22Rv1 (cell line): ENCODE results near the gene SSBP2.

ENCODE experiments used
- H3K27ac ChIP-seq: fragments of 450-650 bp; 2 replicates; pipeline ENCODE4 v1.5.1; 2017
- CTCF ChIP-seq: fragments of 450-650 bp; IDR thresholded peaks from 2 replicates; pipeline ENCODE4 v1.5.1; 2017; ENCODE audit warnings: mild to moderate bottlenecking
- ZFX ChIP-seq: fragments of 450-650 bp; IDR thresholded peaks from 2 replicates; pipeline ENCODE4 v1.6.1; 2017; ENCODE audit warnings: antibody characterized with exemption, borderline replicate concordance

The SSBP2 gene

GRCh38 chr5:81429363-81429762 is 321.5 kb downstream of the SSBP2 start:
- no peak for TF ChIP-seq CTCF
- no peak for TF ChIP-seq ZFX
- no peak overlapping the region for H3K27ac ChIP-seq

- H3K27ac ChIP-seq = no peak overlapping the region
- TF ChIP-seq ZFX = no peak
- TF ChIP-seq CTCF = no peak
Measured at GRCh38 chr5:81428861-81429260, 322.0 kb downstream of the SSBP2 start.

- TF ChIP-seq ZFX = no peak
- TF ChIP-seq CTCF = no peak
- H3K27ac ChIP-seq = no peak overlapping the region
Measured at GRCh38 chr5:81428446-81428845, 322.5 kb downstream of the SSBP2 start.

GRCh38 chr5:81427566-81427965 is 323.3 kb downstream of the SSBP2 start:
- H3K27ac ChIP-seq = no peak overlapping the region
- TF ChIP-seq CTCF (no peak), ZFX (no peak)

- TF ChIP-seq CTCF = no peak
- no peak for TF ChIP-seq ZFX
- H3K27ac ChIP-seq = 0 out of 2 replicates have a peak overlapping the region, but pooled peaks have one; percentile 25
Measured at GRCh38 chr5:81426359-81427030, 324.4 kb downstream of the SSBP2 start.

GRCh38 chr5:81425569-81425968 is 325.3 kb downstream of the SSBP2 start:
- 0 out of 2 replicates have a peak overlapping the region, but pooled peaks have one; percentile 25 for H3K27ac ChIP-seq
- peak; percentile 78 for TF ChIP-seq CTCF
- no peak for TF ChIP-seq ZFX

GRCh38 chr5:81424728-81425127 is 326.2 kb downstream of the SSBP2 start:
- no peak overlapping the region for H3K27ac ChIP-seq
- TF ChIP-seq ZFX = no peak
- no peak for TF ChIP-seq CTCF
